Body of pancreas (tissue), 4 donors: Measurements from ENCODE around the gene PTH2R. TPM values are rescaled to one million over a fixed set of nuclear protein-coding genes. Genes with fewer than 3 reads are reported as not detected.

Experiments
- ATAC-seq: fragments of 150-250 bp; one replicate; pipeline ENCODE4 v1.9.1; 2016
- DNase-seq, 4 donors: peaks; one replicate each; pipeline ENCODE4 v3.0.0-alpha.2; 2019
- H3K27ac ChIP-seq, 4 donors: fragments of 200-600 bp; sonication (generic); 1 replicate in 3 of 4; 2 replicates in 1 of 4; pipeline versions ENCODE4 v1.5.1 to v1.6.1; 2016 to 2019; ENCODE audit warnings: mild to moderate bottlenecking in 1 of 4, mixed read lengths in 1 of 4, moderate library complexity in 1 of 4
- H3K27me3 ChIP-seq, 2 donors: fragments of 200-600 bp; sonication (generic); one replicate each; pipeline ENCODE4 v1.6.0; 2016; ENCODE audit warnings: mild to moderate bottlenecking in 1 of 2
- H3K36me3 ChIP-seq, 2 donors: fragments of 200-600 bp; sonication (generic); replicated peaks in 1 of 2; 2 replicates each; pipeline ENCODE4 v1.5.1; 2016; ENCODE audit warnings: low read depth in 2 of 2; ENCODE audit not compliant: insufficient read depth in 1 of 2
- H3K4me1 ChIP-seq: fragments of 200-600 bp; sonication (generic); one replicate; pipeline ENCODE4 v1.6.0; 2016
- H3K4me3 ChIP-seq, 2 donors: fragments of 200-600 bp; sonication (generic); 1 replicate in 1 of 2; 2 replicates in 1 of 2; pipeline ENCODE4 v1.5.1; 2016 to 2019
- H3K9me3 ChIP-seq, 3 donors: fragments of 200-600 bp; sonication (generic); 1 replicate in 2 of 3; 2 replicates in 1 of 3; pipeline ENCODE4 v1.5.1; 2016
- POLR2A ChIP-seq, 3 donors: fragments of 450-650 bp; IDR thresholded peaks; one replicate each; pipeline ENCODE4 v1.6.1; 2016; ENCODE audit warnings: antibody characterized with exemption in 3 of 3, mild to moderate bottlenecking in 2 of 3
- WGBS, 2 donors: methylation state at CpG; one replicate each; pipeline ENCODE4 v1.1.5; 2017; 5-methylcytosine and 5-hydroxymethylcytosine counted together
- intact Hi-C: fragments of 100-400 bp; cut with DNase I; formaldehyde crosslinking; loops from one replicate; pipeline ENCODE4 v1.15.1; 2023
- total RNA-seq, 2 donors: library from RNA; depleted of rRNA; stranded (reverse); fragments of >200 nt; gene quantifications; one replicate each; pipeline ENCODE4 v1.1.0, GENCODE V29; 2016
- TF ChIP-seq, protein P1 (sequence below), 7 experiments: fragments of 450-650 bp in 4 of 7; fragments of 200-600 bp in 3 of 7; sonication (generic) in 3 of 7; IDR thresholded peaks; one replicate each; pipeline ENCODE4 v1.5.1; 2016 to 2019; ENCODE audit warnings: antibody characterized with exemption in 7 of 7

The PTH2R gene
- total RNA-seq, 2 donors from 2014 or later = 0.78 TPM; not detected in 1

DNA sequence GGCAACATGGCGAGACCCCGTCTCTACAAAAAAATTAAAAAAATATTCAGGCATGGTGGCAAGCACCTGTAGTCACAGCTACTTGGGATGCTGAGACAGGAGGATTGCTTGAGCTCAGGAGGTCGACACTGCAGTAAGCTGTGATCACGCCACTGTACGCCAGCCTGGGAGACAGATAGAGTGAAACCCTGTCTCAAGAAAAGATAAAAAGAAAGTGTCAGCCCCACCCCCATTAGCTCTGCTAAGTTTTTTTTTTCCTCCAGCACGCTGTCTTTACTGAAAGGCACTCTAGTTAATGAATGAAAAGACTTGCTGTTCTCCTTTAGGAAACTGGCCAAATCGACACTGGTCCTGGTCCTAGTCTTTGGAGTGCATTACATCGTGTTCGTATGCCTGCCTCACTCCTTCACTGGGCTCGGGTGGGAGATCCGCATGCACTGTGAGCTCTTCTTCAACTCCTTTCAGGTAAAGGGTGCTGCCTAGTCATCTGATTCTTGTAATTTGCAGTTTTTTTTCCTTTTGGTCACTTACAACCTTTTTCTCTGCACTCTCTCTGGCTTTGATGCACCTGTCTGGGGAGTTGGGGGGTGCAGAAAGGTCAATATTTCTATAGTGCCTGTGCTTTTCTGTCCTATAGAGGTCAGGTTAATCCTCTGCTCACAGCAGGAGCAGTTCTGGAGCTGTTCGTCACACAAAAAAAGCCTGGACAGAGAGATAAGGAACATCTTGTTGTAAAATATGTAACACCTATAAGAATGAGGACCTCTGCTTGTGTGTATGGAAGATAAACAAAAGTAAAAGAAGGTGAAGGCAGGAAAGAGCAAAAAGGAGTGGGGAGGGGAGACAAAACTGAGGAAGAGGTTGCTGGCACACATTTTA, 82.3 kb downstream of the PTH2R start:
- Histone ChIP-seq H3K9me3 (no peaks in the 10 kb centered on the region), H3K27ac (no peak overlapping the region), H3K4me3 (no peak overlapping the region), H3K36me3 (no peaks in the 10 kb centered on the region), H3K4me1 (peaks cover 19% of the 10 kb centered on the region), H3K27me3 (no peaks in the 10 kb centered on the region)
- no peak for TF ChIP-seq POLR2A (IDR thresholded peaks at IDR 0.05)
- peak; percentile 24 for ATAC-seq
- no peak for DNase-seq
- 29 to 30% methylated on average over 12 of the region's 12 CpGs for WGBS, 2 donors
- intact Hi-C loops = no loop called here

DNA sequence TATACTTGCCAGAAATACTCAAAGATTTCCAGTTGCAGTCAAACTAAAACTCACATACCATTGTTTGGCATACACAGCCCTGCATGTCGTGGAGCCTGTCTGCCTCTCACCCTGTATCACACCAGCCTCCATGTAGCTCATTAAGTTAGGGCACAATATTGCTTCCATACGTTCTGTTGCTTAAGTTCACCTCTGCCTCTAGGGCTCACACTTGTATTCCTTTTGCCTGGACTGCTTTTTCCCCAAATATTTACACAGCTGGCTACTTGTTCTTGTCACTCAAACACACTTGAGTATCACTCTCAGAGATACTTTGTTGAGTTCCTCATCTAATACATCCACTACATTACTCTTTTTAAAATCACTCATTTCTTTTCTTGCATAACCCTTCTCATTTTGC, 83.1 kb downstream of the PTH2R start:
- Histone ChIP-seq H3K36me3 (no peaks in the 10 kb centered on the region), H3K27ac (no peak overlapping the region), H3K27me3 (no peaks in the 10 kb centered on the region), H3K9me3 (no peaks in the 10 kb centered on the region), H3K4me3 (no peak overlapping the region), H3K4me1 (peaks cover 19% of the 10 kb centered on the region)
- 17 to 32% methylated on average over 2 of the region's 2 CpGs for WGBS, 2 donors
- DNase-seq = peak in 1 of 4 donors; percentile 9
- TF ChIP-seq, protein P1, sequence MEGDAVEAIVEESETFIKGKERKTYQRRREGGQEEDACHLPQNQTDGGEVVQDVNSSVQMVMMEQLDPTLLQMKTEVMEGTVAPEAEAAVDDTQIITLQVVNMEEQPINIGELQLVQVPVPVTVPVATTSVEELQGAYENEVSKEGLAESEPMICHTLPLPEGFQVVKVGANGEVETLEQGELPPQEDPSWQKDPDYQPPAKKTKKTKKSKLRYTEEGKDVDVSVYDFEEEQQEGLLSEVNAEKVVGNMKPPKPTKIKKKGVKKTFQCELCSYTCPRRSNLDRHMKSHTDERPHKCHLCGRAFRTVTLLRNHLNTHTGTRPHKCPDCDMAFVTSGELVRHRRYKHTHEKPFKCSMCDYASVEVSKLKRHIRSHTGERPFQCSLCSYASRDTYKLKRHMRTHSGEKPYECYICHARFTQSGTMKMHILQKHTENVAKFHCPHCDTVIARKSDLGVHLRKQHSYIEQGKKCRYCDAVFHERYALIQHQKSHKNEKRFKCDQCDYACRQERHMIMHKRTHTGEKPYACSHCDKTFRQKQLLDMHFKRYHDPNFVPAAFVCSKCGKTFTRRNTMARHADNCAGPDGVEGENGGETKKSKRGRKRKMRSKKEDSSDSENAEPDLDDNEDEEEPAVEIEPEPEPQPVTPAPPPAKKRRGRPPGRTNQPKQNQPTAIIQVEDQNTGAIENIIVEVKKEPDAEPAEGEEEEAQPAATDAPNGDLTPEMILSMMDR (IDR thresholded peaks at IDR 0.05) = peak in 3 of 7 experiments; percentile 10 to 21 (median 15)
- no peak for TF ChIP-seq POLR2A (IDR thresholded peaks at IDR 0.05)
- ATAC-seq = peak; percentile 55
- intact Hi-C loops = no loop called here

DNA sequence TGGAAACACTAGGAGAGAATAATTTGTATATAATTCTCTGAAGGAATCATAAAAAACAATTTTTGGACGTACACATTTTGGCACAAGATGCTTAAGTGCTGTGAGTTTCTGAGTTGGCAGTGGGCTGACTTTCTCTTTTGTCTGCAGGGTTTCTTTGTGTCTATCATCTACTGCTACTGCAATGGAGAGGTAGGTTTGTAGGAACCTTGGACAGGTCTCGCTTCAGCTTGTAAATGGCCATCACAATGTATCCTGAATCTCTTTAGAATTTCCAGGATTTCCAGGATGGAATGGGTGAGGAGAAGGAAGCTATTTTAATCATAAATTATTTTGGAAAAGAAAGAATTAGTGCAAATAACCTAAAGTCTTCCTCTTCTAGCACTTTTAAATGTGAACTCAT, 83.9 kb downstream of the PTH2R start:
- Histone ChIP-seq H3K36me3 (no peaks in the 10 kb centered on the region), H3K4me1 (peaks cover 19% of the 10 kb centered on the region), H3K9me3 (no peaks in the 10 kb centered on the region), H3K27ac (no peak overlapping the region), H3K4me3 (no peak overlapping the region), H3K27me3 (no peaks in the 10 kb centered on the region)
- WGBS, 2 donors = 68 to 76% methylated on average over 2 of the region's 2 CpGs
- TF ChIP-seq, protein P1 (IDR thresholded peaks at IDR 0.05) = no peak
- TF ChIP-seq POLR2A (IDR thresholded peaks at IDR 0.05) = no peak
- ATAC-seq = no peak
- intact Hi-C loops = no loop called here
- no peak for DNase-seq

DNA sequence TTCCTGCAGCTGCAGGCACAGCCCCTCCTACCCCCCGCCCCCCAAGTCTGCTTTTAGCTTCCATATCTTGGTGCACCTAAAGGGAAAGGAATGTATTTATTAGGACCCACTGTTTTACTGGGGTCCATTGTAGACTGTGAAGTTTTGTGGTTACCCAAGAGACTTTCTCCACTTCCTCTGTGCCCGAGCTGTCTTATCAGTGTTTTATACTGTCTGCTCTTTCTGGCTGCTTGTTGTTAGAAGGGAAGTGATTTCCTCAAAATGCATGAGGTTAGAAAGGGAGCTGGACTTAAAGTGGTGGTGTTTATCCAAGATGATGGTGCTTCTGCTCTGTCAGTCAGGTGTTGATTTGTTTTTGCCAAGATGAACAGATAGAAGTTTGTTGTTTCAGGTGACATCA, 85.0 kb downstream of the PTH2R start:
- ATAC-seq (no peak), DNase-seq (no peak)
- no peaks in the 10 kb centered on the region for H3K27me3 ChIP-seq
- H3K27ac ChIP-seq = no peak overlapping the region
- H3K4me1 ChIP-seq = peaks cover 19% of the 10 kb centered on the region
- 56 to 76% methylated on average over 2 of the region's 2 CpGs for WGBS, 2 donors
- H3K36me3 ChIP-seq = no peaks in the 10 kb centered on the region
- no peak overlapping the region for H3K4me3 ChIP-seq
- H3K9me3 ChIP-seq = no peaks in the 10 kb centered on the region
- no peak for TF ChIP-seq POLR2A (IDR thresholded peaks at IDR 0.05)
- TF ChIP-seq, protein P1 (IDR thresholded peaks at IDR 0.05) = no peak
- intact Hi-C loops = no loop called here

DNA sequence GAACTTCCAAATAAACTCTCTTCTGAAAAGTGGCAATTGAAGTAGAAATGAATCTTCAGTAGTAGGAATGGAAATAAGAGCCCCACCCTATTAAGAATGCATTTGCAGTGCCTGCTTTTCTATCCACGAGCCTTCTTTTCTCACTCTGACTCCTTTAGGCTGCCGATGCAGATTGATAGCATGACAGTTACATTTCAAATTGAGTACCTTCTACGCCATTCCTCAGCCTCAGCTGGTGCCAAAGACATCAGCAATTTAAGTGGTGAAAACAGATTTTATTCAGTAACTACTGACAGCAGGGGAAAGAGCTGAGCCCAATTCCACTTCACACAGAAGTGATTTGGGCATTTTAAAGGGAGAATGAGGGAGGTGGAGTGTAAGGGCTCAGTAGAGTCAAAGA, 85.5 kb downstream of the PTH2R start:
- WGBS, 2 donors = 85 to 89% methylated on average over 3 of the region's 3 CpGs
- Histone ChIP-seq H3K4me3 (no peak overlapping the region), H3K27ac (no peak overlapping the region), H3K27me3 (no peaks in the 10 kb centered on the region), H3K9me3 (no peaks in the 10 kb centered on the region), H3K4me1 (peaks cover 19% of the 10 kb centered on the region), H3K36me3 (no peaks in the 10 kb centered on the region)
- TF ChIP-seq, protein P1 (IDR thresholded peaks at IDR 0.05) = no peak
- TF ChIP-seq POLR2A (IDR thresholded peaks at IDR 0.05) = no peak
- ATAC-seq = no peak
- DNase-seq = no peak
- intact Hi-C loops = no loop called here
